Lower leg skin (tissue), 4 donors: ENCODE data around the gene CAV1. TPM values are rescaled to one million over a fixed set of nuclear protein-coding genes. Genes with fewer than 3 reads are reported as not detected.

Experiments
- DNase-seq, 2 donors: peaks; one replicate each; pipeline ENCODE4 v3.0.0-alpha.2; 2019; ENCODE audit warnings: low spot score in 2 of 2
- H3K4me3 ChIP-seq: fragments of 200-600 bp; sonication (generic); 2 replicates; pipeline ENCODE4 v1.5.1; 2017; ENCODE audit warnings: mild to moderate bottlenecking, low read depth; ENCODE audit not compliant: poor library complexity, severe bottlenecking
- CTCF ChIP-seq, 3 donors: fragments of 450-650 bp; IDR thresholded peaks; one replicate each; pipeline ENCODE4 v1.5.1; 2016; ENCODE audit warnings: antibody characterized with exemption in 3 of 3, mild to moderate bottlenecking in 3 of 3, moderate library complexity in 2 of 3
- POLR2A ChIP-seq, 2 donors: fragments of 450-650 bp; IDR thresholded peaks; one replicate each; pipeline ENCODE4 v1.6.1; 2016 to 2017; ENCODE audit warnings: antibody characterized with exemption in 2 of 2, mild to moderate bottlenecking in 1 of 2, moderate library complexity in 1 of 2
- WGBS, 2 donors: methylation state at CpG; one replicate each; pipeline ENCODE4 v1.1.5; 2018; 5-methylcytosine and 5-hydroxymethylcytosine counted together
- intact Hi-C: fragments of 100-400 bp; cut with DNase I; formaldehyde crosslinking; loops from one replicate; pipeline ENCODE4 v1.15.0; 2023; ENCODE audit warnings: low total_unique reads
- total RNA-seq, 4 donors: library from RNA; depleted of rRNA; stranded (reverse); fragments of >200 nt; gene quantifications; one replicate each; pipeline ENCODE4 v1.1.0, GENCODE V29; 2016

The CAV1 gene
- total RNA-seq, 4 donors from 2014 or later, result 78.7 to 178 (median 139) TPM

DNA sequence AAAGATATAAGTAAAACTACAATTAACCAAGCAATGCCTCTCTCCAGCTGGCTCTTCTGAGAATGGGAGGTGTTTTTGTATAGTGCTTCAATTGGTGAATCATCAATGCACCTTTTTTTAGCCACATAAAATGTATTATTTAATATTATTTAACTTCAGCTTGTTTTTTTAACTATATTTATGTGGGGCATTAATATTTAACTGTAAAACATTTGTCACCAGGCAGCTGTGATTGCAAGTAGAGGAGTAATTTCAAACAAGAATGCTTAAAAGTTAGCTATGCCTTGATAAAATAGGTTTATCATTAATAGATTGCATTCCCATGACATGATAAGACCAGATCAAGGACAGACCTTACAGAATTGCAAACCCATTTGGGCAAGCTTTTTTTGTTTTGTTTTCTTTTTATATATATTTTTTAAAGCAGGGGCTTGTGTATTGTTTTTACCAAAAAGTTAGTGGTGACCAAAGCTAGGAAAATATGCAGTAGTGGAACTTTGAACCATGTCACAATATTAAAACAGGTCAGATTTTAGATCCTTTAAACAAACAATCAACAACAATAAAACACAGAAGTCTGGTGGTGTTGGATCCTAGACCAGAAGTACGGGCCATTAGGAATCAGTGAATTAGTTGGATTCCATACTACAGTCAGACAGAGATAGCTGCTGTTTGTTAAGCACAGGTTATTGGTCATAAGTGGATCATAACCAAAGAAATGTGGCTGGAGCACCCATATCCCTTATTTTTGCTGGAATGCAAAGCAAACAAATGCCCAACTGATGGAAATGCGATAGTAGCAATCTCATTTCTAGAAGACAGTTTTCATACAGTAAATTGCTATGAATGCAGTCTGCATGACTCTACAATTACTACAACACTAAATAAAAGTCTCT, 22.4 kb upstream of the CAV1 start:
- H3K4me3 ChIP-seq, result no peak overlapping the region
- intact Hi-C loops, result loop anchor here (5.0 kb wide), 1 partner anchor 245 kb away; no protein-coding TSS in a partner anchor
- TF ChIP-seq POLR2A (IDR thresholded peaks at IDR 0.05) (no peak), CTCF (IDR thresholded peaks at IDR 0.05) (no peak)
- no peak for DNase-seq
- WGBS, 2 donors, result 80 to 83% methylated on average over 2 of the region's 2 CpGs

DNA sequence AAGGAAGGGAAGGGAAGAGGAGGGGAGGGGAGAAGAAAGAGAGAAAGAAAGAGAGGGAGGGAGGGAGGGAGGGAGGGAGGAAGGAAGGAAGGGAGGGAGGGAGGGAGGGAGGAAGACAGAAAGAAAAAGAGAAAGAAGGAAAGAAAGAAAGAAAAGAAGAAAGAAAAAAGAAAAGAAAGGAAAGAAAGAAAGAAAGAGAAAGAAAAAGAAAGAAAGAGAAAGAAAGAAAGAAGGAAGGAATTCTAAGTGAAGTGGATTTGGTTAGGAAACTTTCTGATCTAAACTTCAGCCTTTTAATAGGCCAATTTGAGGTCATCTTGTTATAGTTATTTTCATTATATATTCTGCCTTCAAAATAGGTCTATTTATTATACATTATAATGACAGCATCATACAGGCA, 21.0 kb upstream of the CAV1 start:
- TF ChIP-seq CTCF (IDR thresholded peaks at IDR 0.05) (no peak), POLR2A (IDR thresholded peaks at IDR 0.05) (no peak)
- intact Hi-C loops, result loop anchor here (5.0 kb wide), 1 partner anchor 247 kb away; no protein-coding TSS in a partner anchor
- no peak for DNase-seq
- no peak overlapping the region for H3K4me3 ChIP-seq

DNA sequence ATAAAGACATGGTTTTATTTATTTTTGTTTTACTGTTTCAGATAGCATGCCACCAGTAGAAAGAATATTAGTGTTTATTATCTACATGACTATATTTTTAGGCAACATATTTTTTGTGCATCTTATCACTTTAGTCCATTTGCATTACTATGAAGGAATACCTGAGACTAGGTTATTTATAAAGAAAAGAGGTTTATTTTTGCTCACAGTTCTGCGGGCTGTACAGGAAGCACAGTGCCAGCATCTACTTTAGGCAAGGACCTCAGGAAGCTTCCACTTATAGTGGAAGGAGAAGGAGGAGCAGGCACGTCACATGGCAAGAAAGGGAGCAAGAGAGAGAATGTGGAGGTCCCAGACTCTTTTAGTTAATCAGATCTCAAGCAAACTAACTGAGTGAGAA, 19.6 kb upstream of the CAV1 start:
- no peak overlapping the region for H3K4me3 ChIP-seq
- 44 to 92% methylated on average over 2 of the region's 2 CpGs for WGBS, 2 donors
- intact Hi-C loops, result no loop called here
- TF ChIP-seq POLR2A (IDR thresholded peaks at IDR 0.05) (no peak), CTCF (IDR thresholded peaks at IDR 0.05) (no peak)
- DNase-seq, result no peak

DNA sequence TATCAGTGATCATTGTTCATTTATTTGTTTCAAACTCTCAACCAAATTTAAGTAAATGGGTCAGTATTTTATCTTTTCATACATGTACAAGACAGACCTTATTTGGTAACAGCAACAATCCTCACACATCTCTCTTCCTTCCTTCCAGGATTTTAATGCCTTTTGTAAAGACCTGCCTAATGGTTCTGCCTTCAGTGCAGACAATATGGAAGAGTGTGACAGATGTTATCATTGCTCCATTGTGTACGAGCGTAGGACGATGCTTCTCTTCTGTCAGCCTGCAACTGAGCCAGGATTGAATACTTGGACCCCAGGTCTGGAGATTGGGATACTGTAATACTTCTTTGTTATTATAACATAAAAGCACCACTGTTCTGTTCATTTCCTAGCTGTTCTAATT, 19.0 kb upstream of the CAV1 start:
- DNase-seq, result no peak
- TF ChIP-seq CTCF (IDR thresholded peaks at IDR 0.05) (no peak), POLR2A (IDR thresholded peaks at IDR 0.05) (no peak)
- 58 to 66% methylated on average over 3 of the region's 3 CpGs for whole genome bisulfite sequencing, 2 donors
- H3K4me3 ChIP-seq, result no peak overlapping the region
- intact Hi-C loops, result no loop called here

- no peak for DNase-seq
- TF ChIP-seq CTCF (IDR thresholded peaks at IDR 0.05) (no peak), POLR2A (IDR thresholded peaks at IDR 0.05) (no peak)
- 71 to 74% methylated on average over 7 of the region's 7 CpGs for WGBS, 2 donors
- no peak overlapping the region for H3K4me3 ChIP-seq
- intact Hi-C loops, result no loop called here
These were observed 14.8 kb upstream of the CAV1 start for GRCh38 chr7:116509982-116510579.
